IPS-NIHi7 (cell line): Measurements from ENCODE around the gene TNIK.
"Not testable (repeated sequence)": the region's sequence is repeated elsewhere in the genome, so short reads cannot be mapped to it uniquely, and the experiment has no call there.

Source experiments
- DNase-seq: peaks from one replicate; pipeline ENCODE4 v3.0.0; 2012; ENCODE audit warnings: mixed read lengths; ENCODE audit errors: extremely low spot score

The TNIK gene

GRCh38 chr3:171256445-171257250, 203.6 kb downstream of the TNIK start:
- no peak for DNase-seq

- DNase-seq: no peak
Observed at GRCh38 chr3:171255236-171255806, 204.9 kb downstream of the TNIK start.

- DNase-seq: no peak
Observed at GRCh38 chr3:171254315-171254714, 205.9 kb downstream of the TNIK start.

GRCh38 chr3:171251835-171252234, 208.4 kb downstream of the TNIK start:
- no peak for DNase-seq

GRCh38 chr3:171250444-171250843, 209.8 kb downstream of the TNIK start:
- no peak for DNase-seq

- no peak for DNase-seq
Observed at GRCh38 chr3:171249245-171249644, 211.0 kb downstream of the TNIK start.

GRCh38 chr3:171248426-171249111, 211.6 kb downstream of the TNIK start:
- DNase-seq: no peak

- DNase-seq: no peak
Observed at GRCh38 chr3:171245796-171246765, 214.1 kb downstream of the TNIK start.

GRCh38 chr3:171242951-171243350, 217.3 kb downstream of the TNIK start:
- DNase-seq: no peak

- DNase-seq: no peak
Observed at GRCh38 chr3:171242170-171242569, 218.0 kb downstream of the TNIK start.

- not testable (repeated sequence) for DNase-seq
Observed at GRCh38 chr3:171241655-171242054, 218.6 kb downstream of the TNIK start.

- no peak for DNase-seq
Observed at GRCh38 chr3:171240504-171240835, 219.7 kb downstream of the TNIK start.

GRCh38 chr3:171239757-171240503, 220.3 kb downstream of the TNIK start:
- DNase-seq: no peak

GRCh38 chr3:171237009-171237385, 223.2 kb downstream of the TNIK start:
- no peak for DNase-seq

GRCh38 chr3:171236265-171237008, 223.8 kb downstream of the TNIK start:
- no peak for DNase-seq

GRCh38 chr3:171234298-171235010, 225.8 kb downstream of the TNIK start:
- no peak for DNase-seq

GRCh38 chr3:171231361-171231760, 228.8 kb downstream of the TNIK start:
- DNase-seq: no peak

- no peak for DNase-seq
Observed at GRCh38 chr3:171230865-171231264, 229.3 kb downstream of the TNIK start.

GRCh38 chr3:171229173-171229572, 231.0 kb downstream of the TNIK start:
- no peak for DNase-seq

- no peak for DNase-seq
Observed at GRCh38 chr3:171228240-171228639, 232.0 kb downstream of the TNIK start.
